ENCODE measurements around the gene TMPRSS12.

- TF ChIP-seq POU2F2 (IDR thresholded peaks at IDR 0.05; ENCODE audit: low read depth, low read length) (no peak), POLR2A (IDR thresholded peaks at IDR 0.05; ENCODE audit: low read depth, low read length) (no peak), POLR2AphosphoS5 (IDR thresholded peaks at IDR 0.05; ENCODE audit: low read depth, low read length) (no peak), TAF1 (IDR thresholded peaks at IDR 0.05; ENCODE audit: low read depth, low read length) (no peak), SPI1 (IDR thresholded peaks at IDR 0.05; ENCODE audit: low read depth, low read length) (no peak), PAX5 (IDR thresholded peaks at IDR 0.05; ENCODE audit: insufficient read depth, low read length, severe bottlenecking) (no peak)
Observed at GRCh38 chr12:50799908-50800307, 42.8 kb upstream of the TMPRSS12 start.
